ELF-1 (cell line): ENCODE measurements around the gene ZBTB24.
"Not testable (repeated sequence)": the region's sequence is repeated elsewhere in the genome, so short reads cannot be mapped to it uniquely, and the experiment has no call there.

Source experiments
- DNase-seq: peaks from one replicate; pipeline ENCODE4 v3.0.0-alpha.2; 2016; ENCODE audit warnings: low read depth, low spot score

The ZBTB24 gene

DNA sequence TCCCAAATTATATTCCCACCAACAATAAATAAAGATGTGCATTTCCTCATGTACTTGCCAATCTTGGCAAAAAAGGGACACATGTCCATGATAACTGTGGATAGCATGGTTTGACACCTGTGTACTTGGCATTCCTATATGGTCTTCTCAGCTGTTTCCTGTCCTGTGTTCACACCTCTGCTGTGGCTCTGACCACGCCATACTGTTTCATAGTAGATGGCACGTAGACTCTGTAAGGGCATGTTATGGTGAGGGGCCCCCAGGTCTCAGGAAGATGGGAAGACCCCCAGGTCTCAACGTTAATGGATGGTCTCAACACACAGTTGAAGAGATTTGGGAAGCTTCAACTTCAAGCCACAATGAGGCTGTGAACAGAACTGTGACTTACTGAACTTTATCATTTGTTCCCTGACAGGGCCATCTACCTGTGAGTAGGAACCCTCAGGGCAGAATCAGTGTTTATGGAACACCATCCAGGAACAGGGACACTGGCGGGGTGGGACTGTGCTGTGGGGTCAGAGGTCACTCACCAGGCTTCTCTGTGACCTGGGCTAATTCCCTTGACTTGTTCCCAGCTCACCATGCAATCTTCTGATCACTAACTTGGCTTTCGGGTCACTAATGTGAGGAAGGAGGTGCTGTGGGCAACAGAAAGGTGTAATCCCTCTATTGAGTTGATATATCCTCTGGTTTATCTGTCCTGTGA lies 11.8 kb downstream of the ZBTB24 start:
- DNase-seq = peak; percentile 27

DNA sequence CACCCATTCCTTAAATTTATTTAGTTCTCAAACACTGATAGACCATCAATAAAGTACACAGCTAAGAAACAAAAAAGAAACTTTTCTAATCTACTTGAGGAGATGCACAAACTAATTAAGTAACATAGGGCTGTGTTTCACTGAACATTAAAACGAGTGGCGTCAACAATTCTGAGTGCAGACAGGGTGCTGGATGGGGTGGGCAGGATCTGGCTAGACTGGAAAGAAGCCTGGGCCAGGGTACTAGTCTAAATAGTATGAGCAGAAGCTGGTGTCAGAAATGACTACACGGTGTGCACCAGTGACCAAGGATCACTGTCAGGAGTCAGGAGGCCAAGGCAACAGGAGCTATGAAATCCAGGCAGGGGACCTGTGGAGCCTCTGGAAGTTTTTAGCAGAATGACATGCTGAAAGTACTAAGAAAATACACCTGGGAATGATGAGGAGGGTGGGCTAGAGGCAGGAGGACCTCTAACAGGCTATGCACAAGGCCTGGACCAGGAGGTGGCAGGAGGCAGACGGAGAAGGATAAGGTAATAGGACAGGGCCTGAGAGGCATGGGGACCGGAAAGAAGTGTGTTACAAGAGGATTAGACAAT lies 13.3 kb downstream of the ZBTB24 start:
- DNase-seq = no peak

DNA sequence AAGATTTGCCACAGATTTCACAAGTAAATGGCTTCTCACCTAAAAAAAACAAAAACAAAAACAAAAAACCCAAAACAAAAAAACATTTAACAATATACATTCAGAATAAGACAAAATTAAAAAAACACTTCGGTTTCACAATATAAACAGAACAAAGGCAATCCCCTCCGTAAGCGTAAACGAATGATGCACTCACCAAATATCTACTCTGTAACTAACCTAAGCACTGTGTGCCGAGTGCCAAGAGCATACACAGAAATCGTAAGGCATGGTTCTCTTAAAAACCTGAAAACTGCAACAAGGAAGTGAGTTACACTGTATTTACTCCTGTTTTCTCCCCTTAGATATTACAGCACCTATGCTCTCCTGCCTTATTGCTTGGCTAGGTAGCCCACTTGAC lies 15.3 kb downstream of the ZBTB24 start:
- DNase-seq = no peak

DNA sequence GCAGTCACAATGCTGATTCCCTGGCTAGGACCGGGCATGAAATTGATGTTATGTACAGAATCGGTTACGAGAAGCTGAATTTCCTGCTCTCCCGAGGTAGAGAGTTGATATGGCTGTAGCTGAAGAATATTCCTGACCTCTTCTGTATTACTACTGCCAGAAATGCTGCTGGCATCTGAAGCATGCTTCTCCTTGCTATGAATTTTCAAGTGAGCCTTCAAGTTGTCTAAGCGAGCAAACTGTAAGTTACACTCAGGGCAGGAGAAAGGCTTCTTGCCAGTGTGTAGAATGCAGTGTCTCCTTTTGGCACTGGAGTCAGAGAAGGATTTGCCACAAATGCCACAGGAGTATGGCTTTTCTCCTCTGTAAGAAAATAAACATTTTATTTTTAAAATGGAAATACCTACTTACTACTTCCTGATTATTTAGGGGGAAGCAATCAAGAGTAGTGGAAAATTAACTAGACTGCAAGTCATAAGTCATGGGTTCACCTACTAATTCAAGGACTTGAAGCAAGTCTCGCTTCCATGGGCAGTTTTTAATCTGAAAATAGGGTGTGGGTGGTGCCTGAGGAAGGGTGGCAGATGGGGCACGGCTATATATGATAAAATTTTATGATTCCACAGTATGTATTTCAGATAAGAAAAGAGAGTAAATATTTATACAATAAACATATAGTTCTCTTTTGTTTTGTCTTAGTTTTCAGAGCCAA lies 16.7 kb downstream of the ZBTB24 start:
- DNase-seq = no peak

DNA sequence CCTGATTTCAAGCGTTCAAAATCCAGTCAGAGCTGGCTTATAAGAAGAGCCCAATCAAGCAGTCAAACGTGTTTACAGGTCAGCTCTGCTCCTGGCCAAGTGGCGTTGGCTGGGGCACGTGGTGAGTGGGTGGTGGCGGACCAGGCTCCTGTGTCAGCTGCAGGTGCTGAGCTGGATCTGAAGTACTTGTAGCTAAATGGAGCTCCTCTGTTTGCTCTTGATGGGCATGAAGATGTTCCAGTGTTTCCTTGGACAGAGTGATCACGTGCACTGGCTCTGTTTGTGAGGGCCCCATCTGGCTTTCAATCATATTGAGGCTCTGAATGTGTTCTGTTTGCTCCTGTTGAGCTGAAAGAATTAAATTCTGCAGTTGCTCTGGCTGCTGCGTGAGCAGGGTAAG lies 17.2 kb downstream of the ZBTB24 start:
- no peak for DNase-seq

DNA sequence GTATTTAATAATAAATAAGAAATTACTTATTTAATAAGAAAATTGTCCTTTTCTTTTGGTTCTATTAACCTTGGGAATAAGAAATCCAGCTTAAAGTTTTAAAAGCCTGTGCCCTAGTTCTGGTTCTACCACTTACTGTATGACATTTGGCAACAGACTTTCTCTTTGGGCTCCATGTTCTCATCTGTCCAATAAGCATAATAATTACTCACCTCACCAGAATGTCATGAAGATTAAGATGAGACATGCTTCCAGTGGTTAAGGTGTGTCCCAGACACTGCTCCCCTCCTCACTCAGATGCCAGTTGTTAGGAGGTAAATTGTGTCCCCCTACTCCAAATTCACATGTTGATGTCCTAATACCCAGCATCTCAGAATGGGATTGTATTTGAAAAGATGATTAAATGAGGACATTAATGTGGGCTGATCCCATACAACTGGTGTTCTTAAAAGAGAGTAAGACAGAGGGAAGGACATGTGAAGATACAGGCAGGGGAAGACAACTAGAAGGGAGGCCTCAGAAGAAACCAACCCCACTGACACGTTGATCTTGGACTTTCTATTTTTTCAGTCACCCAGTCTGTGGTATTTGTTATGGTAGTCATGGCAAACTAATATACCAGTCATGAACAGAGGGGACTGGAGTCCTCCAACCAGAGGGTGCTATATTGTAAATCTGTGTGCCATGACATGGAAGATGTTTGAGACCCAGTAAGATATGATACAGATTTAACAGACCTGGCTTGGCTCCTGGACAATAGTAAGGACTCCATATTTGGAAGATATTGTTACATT lies 21.1 kb downstream of the ZBTB24 start:
- no peak for DNase-seq

DNA sequence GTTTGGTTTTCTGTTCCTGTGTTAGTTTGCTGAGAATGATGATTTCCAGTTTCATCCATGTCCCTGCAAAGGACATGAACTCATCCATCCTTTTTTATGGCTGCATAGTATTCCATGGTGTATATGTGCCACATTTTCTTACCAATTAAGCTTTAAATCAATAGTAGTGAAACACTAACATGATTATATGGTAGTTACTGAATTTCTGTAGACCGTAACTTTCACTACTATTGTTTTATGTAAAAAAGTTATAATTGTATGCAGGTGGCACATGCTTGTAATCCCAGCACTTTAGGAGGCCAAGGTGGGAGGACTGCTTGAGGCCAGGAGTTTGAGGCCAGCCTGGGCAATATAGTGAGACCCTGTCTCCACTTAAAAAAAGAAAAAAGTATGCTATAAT lies 21.8 kb downstream of the ZBTB24 start:
- DNase-seq = not testable (repeated sequence)

DNA sequence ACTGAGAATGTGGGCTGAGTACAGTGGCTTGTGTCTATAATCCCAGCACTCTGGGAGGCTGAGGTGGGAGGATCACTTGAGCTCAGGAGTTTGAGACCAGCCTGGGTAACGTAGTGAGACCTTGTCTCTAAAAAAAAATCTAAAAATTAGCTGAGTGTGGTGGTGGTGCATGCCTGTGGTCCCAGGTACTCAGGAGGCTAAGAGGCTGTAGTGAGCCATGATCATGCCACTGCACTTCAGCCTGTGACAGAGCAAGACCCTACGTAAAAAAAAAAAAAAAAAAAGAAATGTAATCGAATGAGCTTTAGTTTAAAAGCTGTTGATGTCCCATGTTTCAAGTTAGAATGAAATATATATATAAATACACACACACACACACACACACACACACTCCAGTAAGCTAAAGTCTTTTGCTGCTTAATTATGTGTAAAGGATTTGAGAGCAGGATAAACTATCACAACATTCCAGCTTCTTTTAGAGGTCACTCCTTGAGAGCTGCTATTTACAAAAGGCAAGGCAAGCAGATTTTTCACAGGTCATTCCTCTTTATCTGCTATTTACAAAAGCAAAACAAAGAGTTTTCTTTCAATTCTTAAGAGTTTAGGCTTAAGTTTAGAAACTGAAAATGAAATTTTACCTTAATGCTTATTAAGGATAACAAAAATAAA lies 22.7 kb downstream of the ZBTB24 start:
- no peak for DNase-seq

DNA sequence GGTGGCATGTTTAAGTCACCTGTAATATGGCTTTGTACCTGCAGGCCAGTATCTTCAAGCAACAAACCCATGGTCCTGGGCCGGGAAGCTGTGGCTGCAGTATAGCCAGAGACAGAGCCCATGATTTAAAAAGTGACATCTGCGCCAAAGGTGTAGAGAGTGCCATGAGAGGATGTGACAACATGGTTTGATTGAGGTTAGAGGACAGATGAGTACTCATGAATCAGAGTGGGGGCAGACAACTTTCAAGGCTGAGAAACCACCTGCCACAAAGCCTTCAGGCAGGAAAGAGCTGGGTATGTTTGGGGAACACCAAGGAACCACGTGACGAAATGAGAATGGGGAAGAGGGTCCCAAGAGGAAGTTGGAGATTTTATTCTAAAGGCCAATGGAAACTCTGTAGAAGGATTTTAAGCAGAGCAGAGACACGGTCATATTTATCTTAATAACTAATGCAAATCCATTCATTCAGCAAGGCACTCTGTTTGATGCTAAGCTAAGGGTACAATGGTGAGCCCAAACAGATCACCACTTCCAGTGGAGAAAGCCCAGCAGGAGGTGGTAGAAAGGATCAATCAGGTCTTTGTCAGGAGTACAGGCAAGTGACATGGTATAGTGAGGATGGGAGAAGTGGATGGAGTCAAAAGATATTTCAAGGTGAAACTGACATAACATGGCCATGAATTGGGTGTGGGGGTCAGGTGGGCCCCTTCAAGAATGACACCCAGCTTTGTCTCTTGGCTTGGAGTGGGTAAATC lies 24.1 kb downstream of the ZBTB24 start:
- no peak for DNase-seq

DNA sequence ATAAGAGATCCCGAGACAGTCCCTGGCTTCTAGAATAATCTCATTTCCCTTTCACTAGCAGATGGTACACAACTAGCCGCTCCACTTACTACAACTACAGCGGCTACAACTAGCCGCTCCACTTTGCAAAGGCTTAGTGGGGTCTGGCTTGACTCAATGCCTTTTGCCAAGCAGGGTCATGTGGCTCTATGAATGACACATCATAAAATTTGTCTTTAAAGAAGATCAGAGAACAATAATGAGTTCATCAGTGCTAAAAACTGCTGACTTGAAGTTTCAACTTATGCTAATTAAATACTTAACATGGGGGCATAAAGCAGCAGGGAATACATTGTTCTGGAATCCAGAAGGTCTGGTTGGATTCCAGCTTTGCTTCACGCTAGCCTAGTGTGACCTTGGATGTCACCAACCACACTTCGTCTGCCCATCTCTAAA lies 25.4 kb downstream of the ZBTB24 start:
- DNase-seq = no peak

DNA sequence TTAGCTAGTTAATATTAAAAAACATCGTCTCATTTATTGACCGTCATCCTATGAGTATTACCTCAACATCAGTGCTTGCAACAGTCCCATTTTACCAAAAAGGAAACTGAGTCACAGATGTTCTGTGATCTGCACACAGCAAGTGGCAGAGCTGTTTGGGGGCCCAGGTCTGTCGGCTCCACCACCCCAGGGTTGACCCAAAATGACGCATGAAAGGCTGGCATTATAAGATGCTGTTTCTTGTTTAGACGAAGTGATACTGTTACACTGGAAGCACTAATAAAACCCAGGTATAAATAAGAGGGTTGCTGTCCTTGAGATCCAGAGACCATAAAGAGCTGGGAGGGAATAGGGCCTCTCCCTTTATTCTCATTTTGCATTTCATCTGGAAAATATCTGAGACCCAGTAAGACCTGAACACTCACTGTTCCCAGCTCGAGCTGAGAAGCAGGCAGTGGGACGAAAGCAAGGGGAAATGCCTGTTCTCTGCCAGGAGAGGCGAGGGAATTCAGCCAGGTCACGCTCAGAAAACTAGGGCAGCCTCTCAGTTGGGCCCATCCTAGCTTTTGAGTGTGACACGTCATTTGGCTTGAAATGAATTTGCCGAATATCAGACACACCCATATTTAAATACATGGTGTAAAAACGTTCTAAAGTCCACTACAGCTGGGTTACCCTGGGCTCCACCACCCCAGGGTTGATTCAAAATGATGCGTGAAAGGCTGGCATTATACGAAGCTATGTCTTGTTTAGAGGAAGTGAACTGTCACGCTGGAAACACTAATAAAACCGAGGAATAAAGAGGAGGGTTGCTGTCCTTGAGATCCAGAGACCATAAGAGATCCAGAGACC lies 26.1 kb downstream of the ZBTB24 start:
- DNase-seq = no peak

DNA sequence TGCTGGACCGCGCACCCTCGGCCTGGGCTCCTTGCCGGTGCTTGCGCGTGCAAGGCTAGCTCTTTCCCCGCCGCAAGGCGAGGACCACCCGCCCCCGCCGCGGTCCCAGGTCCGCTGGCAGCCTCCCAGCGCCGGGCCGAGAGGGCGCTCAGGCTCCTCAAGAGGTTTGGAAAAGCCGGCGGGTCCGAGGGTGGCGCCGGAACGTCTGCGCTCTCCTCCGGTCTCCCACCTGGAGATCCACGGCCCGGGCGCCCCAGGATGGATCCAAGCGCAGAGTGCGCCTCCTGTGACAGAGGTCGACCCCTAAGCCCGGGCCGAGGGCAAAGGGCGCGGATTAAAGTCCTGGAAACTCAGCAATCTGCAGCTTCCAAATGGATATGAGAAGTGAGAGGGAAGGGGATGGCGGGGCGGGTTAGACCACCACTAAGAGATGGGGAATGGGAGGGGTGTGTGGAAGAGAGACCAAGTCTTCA lies 26.9 kb downstream of the ZBTB24 start:
- no peak for DNase-seq

DNA sequence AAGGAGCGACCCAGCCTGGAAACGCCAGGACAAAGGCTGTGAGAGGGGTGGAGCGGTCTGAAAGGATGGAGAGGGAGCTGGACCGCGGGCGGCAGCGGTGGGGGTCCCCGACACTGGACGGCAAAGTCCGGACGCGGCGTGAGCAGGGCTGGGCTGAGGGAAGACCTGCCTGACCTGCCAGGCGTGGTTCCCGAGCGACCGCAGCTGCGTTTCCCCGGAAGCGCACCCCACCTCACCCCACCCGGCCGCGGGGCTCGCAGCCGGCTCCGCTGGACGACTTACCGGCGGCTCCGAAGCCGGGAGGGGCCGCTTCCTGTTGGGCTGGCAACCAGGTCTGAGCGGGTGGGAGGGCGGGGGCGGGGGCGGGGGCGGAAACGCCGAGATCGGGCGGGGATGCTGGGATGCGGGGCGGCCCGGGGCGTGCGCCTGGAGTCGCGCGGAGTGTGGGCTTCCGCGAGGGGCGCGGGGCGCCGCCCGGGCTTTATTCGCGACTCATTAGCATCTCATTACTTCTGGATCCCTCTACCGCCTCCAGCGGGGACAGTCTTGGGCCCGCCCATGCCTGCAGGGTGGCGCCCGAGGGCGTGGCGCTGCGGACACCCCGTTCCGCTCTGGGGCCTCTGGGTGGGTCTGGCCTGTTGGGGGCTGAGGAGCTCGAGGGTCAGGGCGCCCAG lies 27.4 kb downstream of the ZBTB24 start, which contains the start of gene MICAL1:
TSS of gene MICAL1 (minus strand) at position 336 of the 674 bp plus-strand sequence. CDS start 1,576 bp downstream, outside the sequence.
- peak; percentile 62 for DNase-seq

DNA sequence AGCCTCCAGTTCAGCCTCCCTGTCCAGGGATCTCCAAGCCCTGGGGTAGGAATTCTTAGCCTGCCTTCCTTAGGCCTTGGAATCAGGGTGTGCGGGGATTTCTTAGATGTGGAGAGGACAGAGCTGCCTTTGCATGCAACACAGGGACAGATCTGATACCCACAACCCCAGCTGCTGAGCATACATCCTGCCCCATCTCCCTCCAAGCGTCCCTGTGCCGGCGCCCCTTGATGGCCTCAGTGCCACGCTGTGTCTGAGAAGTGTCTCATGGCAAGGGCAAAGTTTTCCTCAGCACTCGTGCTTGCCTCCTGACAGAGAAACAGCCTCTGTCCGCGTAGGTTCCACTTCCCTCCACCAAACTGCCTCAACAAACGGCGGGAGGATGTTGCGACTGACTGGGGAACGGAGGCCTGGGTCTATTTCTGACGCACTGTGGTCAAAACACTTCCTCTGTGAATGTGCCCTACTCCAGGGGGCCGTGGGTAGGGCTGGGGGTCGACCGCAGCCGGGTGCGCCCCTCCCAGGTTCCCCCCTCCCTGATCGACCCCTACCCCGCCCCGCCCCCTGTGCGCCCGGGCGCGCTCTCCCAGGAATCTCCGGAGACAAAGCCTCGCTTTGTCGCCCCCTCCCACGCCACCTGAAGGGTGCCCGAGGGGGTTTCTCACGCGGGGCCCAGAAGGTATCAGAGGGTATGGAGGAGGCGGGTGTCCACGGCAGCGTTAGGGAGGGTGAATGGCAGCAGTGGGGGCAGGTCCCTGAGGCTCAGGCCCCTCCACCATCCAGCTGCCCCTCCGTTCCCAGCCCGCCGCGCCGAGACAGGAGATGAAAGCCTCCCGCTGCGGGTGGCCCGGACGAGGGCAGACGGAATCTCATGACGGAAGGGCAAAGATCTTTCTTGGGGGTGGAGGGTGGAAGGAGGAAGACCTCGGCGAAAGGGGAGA lies 28.3 kb downstream of the ZBTB24 start:
- DNase-seq = peak; percentile 23

DNA sequence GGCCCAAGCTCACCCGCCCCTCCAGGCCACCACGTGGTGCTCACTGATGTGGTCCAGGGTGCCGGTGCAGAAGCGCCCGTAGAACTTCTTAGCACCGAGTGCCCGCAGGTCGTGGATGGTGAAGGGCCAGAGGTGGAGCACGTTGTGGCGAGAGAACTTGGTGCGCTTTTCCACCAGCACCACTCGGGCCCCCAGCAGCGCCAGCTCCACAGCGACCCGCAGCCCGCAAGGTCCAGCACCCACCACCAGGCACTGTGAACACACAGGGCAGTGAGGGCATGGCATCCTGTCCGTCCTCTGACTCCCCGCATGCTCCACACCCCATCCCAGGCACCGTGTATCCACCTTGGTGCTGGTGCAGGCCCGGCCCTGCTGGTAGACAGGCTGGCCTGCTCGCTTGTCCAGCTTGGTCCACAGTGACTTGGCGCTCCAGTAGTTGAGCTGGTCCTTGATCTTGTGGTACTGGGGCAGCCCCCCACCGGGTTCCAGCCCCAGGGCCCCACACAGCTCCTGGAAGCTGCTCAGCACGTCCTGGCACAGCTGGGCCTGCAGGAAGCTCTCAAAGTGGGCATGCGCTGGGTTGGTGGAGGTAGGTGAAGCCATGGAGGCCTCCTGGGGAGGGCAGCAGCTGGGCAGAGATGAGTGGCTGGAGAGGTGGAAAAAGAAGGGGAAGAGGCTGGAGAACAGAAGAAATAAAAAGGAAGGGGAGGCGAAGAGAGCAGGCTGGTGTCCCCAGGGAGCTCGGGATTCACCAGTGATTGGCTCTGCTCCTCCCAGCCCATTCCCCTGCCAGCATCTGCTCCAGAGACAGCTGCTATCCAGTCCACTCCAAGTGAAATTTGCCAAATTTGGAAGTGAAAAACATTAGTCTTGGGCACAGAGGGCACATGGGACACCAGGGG lies 29.2 kb downstream of the ZBTB24 start:
- DNase-seq = peak; percentile 23

DNA sequence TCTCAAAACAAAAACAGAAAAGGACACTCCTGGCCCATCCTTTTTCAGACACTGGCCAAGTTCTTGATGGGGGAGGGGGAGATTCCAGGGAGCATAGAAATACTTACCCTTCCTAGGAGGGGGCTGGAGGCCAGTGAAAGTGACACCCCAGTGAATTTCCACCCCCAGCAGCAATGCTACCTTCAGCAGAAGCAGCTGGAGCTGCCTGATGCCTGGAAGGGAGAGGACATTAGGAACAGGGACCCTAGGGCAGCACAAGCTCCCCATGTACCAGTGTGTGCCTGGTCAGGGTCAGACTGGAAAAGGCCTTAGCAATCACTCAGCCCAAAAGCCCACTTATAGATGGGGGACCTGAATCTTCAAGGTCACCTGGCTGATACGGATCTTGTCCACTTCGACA lies 29.9 kb downstream of the ZBTB24 start:
- no peak for DNase-seq

DNA sequence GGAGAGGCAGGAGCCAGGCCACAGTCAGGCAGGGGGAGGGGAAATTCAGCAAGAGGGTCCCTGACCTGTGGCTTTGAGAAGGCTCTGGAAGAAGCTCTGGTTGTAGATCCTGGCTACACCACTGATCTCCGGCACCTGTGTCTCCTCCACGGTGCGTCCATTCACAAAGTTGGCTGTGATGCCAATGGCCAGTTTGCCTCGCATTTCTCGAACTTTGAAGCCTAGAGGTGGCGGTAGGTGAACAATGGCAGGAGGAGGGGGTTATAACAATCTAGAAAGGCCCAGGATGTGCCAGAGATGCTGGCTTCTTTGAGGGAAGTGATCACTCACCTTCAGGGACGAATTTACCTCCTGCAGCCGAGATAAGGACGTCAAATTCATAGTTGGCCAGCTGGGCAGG lies 30.8 kb downstream of the ZBTB24 start:
- no peak for DNase-seq
